HG03442 (cell line): Measurements from ENCODE around the gene MICU2.
A peak's percentile ranks its signal among the peaks of the same experiment; 100 is the strongest.

Experiments used
- ATAC-seq: cut with Tn5 transposase; IDR thresholded peaks from one replicate; pipeline ENCODE4 v1.9.1; 2021; ENCODE audit warnings: mild to moderate bottlenecking, moderate library complexity; ENCODE audit not compliant: unreplicated experiment

The MICU2 gene

DNA sequence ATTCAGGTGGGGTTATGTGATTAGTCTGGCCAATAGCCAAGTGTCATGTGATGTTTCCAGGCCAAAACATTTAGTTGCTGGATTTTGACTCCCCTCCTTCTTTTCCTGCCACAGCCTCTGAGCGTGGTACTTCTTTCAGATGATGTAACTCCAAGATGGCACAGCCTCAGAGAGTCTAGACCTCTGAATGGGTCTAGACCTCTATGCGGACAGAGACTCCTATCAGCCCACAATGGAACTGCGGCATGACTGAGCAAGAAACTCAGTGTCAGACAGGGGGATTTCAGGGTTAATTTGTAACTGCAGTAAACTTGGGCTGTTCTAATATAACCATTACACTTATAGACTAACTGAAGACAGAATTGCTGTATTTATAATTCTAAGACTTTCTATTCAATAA, 102.3 kb downstream of the MICU2 start:
- no peak for ATAC-seq

DNA sequence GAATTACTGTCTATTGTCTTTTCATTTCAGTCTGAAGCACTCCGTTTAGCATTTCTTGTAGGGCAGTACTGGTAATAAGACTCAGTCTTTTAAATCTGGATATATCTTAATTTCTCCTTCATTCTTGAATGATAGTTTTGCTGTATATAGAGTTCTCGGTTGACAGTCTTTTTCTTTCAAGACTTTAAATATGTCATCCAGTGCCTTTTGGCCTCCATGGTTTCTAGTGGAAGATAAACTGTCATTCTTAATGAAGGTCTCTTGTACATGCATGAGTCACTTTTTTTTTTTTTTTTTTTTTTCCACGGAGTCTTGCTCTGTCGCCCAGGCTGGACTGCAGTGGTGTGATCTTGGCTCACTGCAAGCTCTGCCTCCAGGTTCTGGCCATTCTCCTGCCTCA, 117.6 kb downstream of the MICU2 start:
- no peak for ATAC-seq

- ATAC-seq: no peak
Observed at GRCh38 chr13:21483748-21484147, 120.2 kb downstream of the MICU2 start.

DNA sequence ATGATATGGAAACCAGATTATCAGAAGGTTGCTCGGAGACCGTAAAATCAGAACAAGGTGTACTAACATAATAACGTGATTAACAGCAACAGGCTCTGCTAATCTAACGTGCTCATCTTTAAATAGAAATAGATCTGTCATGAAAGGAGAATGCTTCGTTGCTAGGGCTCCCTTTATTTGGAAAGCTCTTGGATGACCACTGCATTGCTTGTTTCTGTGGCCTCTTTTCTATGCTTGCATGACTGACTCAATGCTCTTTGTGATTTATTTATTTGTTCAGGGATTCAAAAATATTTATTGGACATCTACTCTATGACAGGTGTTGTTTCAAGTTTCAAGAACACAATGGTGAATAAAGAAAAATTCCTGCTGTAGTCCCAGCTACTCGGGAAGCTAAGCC, 122.6 kb downstream of the MICU2 start:
- ATAC-seq: no peak

DNA sequence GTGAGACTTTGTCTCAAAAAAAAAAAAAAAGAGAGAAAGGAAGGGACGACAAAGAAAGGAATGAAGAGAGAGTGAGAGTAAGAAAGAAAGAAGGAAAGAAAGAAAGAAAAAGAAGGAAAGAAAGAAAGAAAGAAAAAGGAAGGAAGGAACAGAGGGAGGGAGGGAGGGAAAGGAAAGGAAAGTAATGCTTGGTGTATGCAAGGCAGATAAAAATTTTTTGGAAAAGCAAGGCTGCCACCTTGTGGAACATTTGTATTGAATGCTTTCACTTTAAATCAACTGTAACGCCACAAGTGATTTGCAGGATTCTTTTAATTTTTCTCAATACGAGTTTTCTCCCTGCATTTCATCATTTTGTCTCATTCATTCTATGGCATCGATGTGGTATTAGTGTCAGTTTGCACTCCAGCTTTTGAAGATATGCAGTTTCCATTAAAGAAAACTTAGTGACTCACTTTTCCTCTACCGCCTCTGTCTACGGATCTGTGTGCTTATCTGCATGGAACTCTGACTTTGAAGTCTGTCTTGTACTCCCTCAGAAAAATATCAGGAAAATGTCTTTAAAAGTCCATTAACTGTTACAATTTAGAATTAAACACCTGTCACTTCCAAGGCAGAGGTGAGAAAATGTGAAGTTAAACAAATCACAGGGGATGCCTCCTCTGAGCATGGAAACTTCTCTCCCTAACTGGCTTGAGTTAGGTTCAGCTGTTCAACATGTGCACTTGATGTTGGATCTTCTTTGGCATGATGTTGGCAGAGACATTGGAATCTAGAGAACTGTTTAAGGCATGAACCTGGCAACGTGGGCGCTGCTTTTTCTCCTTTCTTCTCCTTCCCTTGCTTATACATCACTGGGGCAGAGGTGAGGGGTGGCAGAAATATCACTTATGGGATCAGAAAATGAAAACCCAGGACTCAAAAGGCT, 124.8 kb downstream of the MICU2 start:
- ATAC-seq: no peak

DNA sequence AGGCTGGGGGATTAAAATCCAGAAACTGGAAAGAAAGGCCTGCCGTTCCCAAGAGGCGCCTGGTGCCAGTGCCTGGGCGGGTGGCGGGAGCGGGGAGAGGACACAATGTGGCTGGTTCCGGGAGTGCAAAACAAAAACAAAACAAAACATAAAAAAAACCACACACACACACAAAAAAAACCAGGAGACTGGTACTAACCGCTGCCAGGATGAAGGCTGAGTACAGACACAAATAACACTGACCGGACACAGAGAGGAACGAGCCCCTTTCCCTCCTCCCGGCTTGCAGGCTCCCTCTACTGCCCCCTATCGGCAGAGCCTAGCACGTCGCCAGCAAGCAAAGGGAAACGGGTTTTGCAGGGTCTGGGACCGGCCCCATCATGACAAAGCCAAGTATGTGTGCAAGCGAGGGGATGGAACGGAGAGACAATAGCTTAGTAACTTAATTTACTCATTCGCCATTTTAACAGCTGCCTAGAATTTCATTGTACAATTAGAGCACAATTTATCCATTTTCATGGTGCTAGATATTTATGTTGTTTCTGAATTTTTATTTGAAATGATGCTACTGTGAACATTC, 127.0 kb downstream of the MICU2 start:
- ATAC-seq: peak; percentile 83

DNA sequence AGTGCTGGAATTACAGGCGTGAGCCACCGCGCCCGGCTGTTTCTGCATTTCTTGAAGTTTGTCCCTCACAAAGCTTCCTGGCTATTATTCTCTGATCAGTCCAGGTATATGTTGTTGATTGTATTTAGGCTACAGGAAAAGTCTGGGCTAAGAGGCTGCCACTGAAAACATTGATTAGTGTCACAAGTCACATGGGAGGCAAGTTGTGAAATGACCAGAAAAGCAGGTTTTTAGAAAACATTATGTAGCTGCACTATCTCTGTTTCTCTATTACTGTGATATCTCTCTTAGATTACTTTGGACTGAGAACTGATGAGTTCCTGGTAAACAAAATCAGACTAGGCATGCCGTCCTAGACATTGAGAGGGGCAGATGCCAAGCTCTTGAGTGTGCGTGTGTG, 128.9 kb downstream of the MICU2 start:
- no peak for ATAC-seq

DNA sequence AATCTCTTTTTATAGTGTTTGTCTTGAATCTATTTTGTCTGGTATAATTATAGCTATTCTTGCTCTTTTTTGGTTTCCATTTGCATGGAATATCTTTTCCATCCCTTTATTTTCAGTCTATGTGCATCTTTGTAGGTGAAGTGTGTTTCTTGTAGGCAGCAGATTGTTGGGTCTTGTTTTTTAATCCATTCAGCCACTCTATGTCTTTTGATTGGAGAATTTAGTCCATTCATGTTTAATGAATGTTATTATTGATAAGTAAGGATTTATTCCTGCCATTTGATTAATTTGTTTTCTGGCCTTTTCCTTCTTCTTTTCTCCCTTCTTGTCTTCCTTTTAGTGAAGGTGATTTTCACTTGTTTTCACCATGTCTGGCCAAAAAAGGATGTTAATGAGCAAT, 133.2 kb downstream of the MICU2 start:
- no peak for ATAC-seq

DNA sequence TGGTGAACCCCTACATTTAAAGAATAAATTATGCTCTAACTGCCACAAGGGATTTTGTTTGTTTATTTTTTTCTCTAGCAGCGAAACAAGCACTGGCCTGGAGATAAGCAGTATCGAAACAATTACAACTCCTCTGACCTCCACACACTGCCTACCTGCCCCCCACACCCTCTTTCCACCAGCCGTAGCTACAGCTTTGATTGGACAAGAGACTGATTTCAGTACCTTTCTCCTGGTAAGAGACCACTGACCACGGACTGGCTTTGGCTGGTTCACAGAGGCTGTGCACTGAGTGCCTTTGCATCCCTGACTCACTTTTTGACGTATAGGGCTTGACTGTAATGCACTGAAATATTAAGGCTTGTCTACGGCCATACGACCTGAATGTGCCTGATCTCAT, 137.4 kb downstream of the MICU2 start:
- ATAC-seq: no peak

DNA sequence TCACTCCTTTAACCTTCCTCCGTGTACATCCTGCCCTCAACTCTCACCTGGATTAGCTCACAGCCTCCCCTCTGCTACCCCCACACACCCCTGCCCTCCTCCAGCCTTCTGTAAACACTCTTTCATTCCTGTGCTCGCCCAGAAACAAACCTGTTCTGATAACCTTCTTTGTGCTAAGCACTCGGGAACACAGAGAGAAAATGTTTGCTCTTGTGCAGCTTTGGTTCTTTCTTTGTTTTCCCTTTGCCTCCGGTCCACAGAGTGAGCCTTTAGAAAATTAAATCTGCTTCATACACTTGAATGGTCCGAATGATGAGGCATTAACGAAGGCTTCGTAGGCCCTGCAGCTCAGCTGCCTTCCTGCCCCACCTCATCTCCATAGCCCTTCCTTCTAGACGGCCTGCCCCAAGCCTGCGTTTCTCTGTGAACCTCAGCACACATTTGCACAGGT, 138.2 kb downstream of the MICU2 start:
- ATAC-seq: no peak

DNA sequence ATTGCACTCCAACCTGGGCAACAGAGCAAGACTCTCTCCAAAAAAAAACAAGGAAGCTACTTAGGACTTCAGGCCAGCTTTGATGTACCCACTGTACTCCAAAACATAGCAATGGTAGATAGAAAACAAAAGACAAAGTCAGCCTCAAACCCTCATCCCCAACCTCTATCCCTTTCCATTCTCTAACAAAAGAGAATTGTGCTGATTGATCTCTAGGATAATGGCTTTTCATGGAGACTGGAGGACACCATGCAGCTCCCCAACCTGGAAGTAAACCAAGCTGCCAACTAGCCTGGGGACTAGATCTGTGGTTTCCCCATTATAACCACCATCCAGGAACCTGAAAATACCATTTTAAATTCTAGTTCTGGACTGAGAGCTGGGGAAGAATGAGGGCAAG, 140.5 kb downstream of the MICU2 start:
- ATAC-seq: no peak

GRCh38 chr13:21461131-21461530, 142.8 kb downstream of the MICU2 start:
- no peak for ATAC-seq

GRCh38 chr13:21458813-21459701, 144.9 kb downstream of the MICU2 start, which contains the start of gene ZDHHC20:
ZDHHC20 (minus strand) TSS chr13:21459303; CDS start chr13:21459171, 132 bp downstream.
- ATAC-seq: peak; percentile 83

DNA sequence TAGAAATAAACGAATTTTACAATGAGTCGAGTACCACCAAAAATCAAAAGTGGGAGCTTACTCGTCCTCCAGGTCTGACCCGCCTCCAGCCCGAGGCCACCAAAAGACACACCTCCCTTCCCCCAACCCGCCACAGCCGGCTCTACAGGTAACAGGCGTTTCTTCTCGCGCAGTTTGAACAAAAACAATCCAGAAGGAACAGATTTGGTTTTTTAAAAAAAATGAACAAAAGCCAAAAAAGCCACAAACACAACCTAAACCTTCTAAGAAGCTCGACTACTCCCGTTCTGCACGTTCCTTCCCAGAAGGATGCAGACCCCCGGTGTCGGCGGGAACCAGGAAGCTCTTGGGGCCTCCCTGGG, 145.5 kb downstream of the MICU2 start:
- ATAC-seq: peak; percentile 30

DNA sequence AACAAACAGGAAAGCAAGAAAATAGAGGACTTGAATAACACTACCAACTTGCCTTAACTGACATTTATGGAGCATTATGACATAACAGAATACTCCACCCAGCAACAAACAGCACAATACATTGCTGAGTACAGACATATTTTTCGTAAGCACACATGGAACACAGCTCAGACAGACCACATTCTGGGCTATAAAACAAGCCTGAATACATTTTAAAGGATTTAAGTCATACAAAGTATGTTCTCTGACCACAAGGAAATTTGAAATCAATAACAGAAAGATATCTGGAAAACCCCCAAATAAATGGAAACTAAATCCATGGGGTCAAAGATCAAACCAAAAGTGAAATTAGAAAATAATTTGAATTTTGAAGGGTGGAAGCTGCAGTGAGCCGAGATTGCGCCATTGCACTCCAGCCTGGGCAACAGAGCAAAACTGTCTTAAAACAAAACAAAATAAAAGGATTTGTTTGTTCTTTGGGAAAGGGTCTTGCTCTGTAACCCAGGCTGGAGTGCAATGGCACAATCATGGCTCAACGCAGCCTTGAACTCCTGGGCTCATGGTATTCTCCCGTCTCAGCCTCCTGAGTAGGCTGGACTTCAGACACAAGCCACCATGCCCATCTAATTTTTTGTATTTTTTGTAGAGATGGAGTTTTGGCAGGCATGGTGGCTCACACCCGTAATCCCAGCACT, 150.4 kb downstream of the MICU2 start:
- no peak for ATAC-seq

- ATAC-seq: no peak
Observed at GRCh38 chr13:21450936-21451335, 153.0 kb downstream of the MICU2 start.

DNA sequence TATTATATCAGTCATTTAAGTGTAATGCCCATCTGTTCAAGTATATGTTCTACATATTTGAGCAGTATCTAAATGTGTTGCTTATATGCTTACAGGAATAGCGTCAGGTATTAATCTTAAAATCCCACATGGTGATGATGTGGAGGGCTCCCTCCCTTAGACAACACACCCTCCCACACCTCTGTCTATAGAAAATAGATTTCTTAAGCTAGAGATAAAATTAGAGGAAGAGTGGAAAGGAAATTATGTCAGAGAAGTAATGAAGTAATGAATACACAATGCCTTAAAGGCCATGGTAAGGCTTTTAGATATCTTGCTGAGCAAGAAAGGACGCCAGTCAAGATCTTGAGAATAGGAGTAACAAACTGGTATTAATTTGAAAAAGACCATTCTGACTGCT, 157.3 kb downstream of the MICU2 start:
- no peak for ATAC-seq

DNA sequence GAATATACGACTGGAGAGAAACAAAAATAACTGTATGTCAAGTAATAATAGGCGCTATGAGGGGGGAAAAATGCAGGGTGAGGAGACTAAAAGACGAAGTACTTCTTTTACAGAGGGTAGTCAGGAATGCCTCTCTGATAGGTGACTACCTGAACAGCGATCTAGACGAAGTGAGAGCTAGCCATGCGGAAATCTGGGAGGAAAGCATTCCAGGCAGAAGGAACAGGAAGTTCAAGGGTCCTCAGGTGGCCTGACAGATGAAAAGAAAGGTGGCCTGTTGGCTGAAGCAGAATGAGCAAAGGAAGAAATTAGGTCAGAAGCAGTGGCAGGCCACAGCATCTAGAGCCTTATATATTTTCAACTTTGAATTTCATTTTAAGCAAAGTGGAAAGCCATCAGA, 158.2 kb downstream of the MICU2 start:
- no peak for ATAC-seq

GRCh38 chr13:21443171-21443570, 160.8 kb downstream of the MICU2 start:
- ATAC-seq: no peak
